PC-3 (cell line): Measurements from ENCODE around the gene DNAH5. TPM values are rescaled to one million over a fixed set of nuclear protein-coding genes. Genes with fewer than 3 reads are reported as not detected.

Source experiments
- ATAC-seq: fragments of 200-7000 bp; cut with Tn5 transposase; 2 replicates; pipeline ENCODE4 v1.9.1; 2020; ENCODE audit warnings: mild to moderate bottlenecking, moderate library complexity
- BruUV-seq: library from RNA; stranded (reverse); fragments of 400-500 nt; replicated peaks from 2 replicates; lab custom pipeline; 2021; lab: Mats Ljungman, UMichigan
- CTCF ChIA-PET: fragments of 300-600 bp; sonication (Branson Sonifier 250); formaldehyde crosslinking; loops from one replicate; lab custom pipeline; 2022; ENCODE audit warnings: antibody characterized with exemption; lab: Charles Lee
- POLR2A ChIA-PET: fragments of 300-600 bp; sonication (Branson Sonifier 250); formaldehyde crosslinking; loops from one replicate; lab custom pipeline; 2022; ENCODE audit warnings: antibody characterized with exemption; ENCODE audit not compliant: unreplicated experiment; lab: Charles Lee
- DNase-seq: peaks from one replicate; pipeline ENCODE4 v3.0.0-alpha.2; 2015
- H2AFZ ChIP-seq: fragments of 300-600 bp; sonication (generic); 2 replicates; pipeline ENCODE4 v1.6.0; 2016; ENCODE audit warnings: antibody characterized with exemption, low read length
- H3F3A ChIP-seq: fragments of 300-600 bp; sonication (generic); one replicate; pipeline ENCODE4 v1.6.0; 2017; ENCODE audit warnings: antibody characterized with exemption, low read length, control low read depth, mild to moderate bottlenecking; ENCODE audit not compliant: unreplicated experiment
- H3K27ac ChIP-seq: fragments of 300-600 bp; sonication (generic); 2 replicates; pipeline ENCODE4 v1.5.1; 2016; ENCODE audit warnings: mild to moderate bottlenecking, low read length
- H3K27me3 ChIP-seq: fragments of 300-600 bp; sonication (generic); 2 replicates; pipeline ENCODE4 v1.6.1; 2016; ENCODE audit warnings: low read length, mixed read lengths
- H3K36me3 ChIP-seq: fragments of 300-600 bp; sonication (generic); 2 replicates; pipeline ENCODE4 v1.6.1; 2016; ENCODE audit warnings: low read depth, mixed run types, low read length, mixed read lengths
- H3K4me1 ChIP-seq: fragments of 300-600 bp; sonication (generic); 2 replicates; pipeline ENCODE4 v1.5.1; 2016; ENCODE audit warnings: low read length; ENCODE audit not compliant: insufficient read depth
- H3K4me2 ChIP-seq: fragments of 300-600 bp; sonication (generic); 2 replicates; pipeline ENCODE4 v1.6.0; 2016; ENCODE audit warnings: low read length
- H3K4me3 ChIP-seq: fragments of 300-600 bp; sonication (generic); 2 replicates; pipeline ENCODE4 v1.5.1; 2016; ENCODE audit warnings: mild to moderate bottlenecking, low read length, mixed read lengths
- H3K79me2 ChIP-seq: fragments of 300-600 bp; sonication (generic); 2 replicates; pipeline ENCODE4 v1.6.1; 2017; ENCODE audit warnings: low read length, mixed read lengths
- H3K9ac ChIP-seq: fragments of 300-600 bp; sonication (generic); 2 replicates; pipeline ENCODE4 v1.6.0; 2016; ENCODE audit warnings: mild to moderate bottlenecking, low read length
- H3K9me2 ChIP-seq: fragments of 300-600 bp; sonication (generic); replicated peaks from 2 replicates; pipeline ENCODE4 v1.6.1; 2016; ENCODE audit warnings: mixed run types, low read length, mixed read lengths
- H3K9me3 ChIP-seq: fragments of 300-600 bp; sonication (generic); 2 replicates; pipeline ENCODE4 v1.6.1; 2016; ENCODE audit warnings: low read length, mixed read lengths
- H4K20me1 ChIP-seq: fragments of 300-600 bp; sonication (generic); 2 replicates; pipeline ENCODE4 v1.6.1; 2016; ENCODE audit warnings: low read length, mixed read lengths
- CTCF ChIP-seq: fragments of 300-600 bp; sonication (generic); conservative IDR thresholded peaks from 2 replicates; pipeline ENCODE4 v1.5.1; 2017; ENCODE audit warnings: antibody characterized with exemption, low read depth, mild to moderate bottlenecking, low read length
- EZH2 ChIP-seq: fragments of 300-600 bp; sonication (generic); IDR thresholded peaks from one replicate; pipeline ENCODE4 v1.6.1; 2017; ENCODE audit warnings: antibody characterized with exemption, mild to moderate bottlenecking, low read length; ENCODE audit not compliant: unreplicated experiment
- EZH2phosphoT487 ChIP-seq: fragments of 300-600 bp; sonication (generic); IDR thresholded peaks from 2 replicates; pipeline ENCODE4 v1.6.1; 2018; ENCODE audit warnings: mild to moderate bottlenecking, antibody characterized with exemption, low read length, borderline replicate concordance
- intact Hi-C: fragments of 100-400 bp; cut with micrococcal nuclease; formaldehyde crosslinking; loops from 2 replicates; pipeline ENCODE4 v1.9.0; 2023
- total RNA-seq: library from RNA; depleted of rRNA; stranded (reverse); fragments of >200 nt; gene quantifications from 2 replicates; pipeline ENCODE4 v1.2.3, GENCODE V29; 2014

Gene DNAH5
- total RNA-seq, 1 experiment from 2014 or later, result 3.5 TPM

- BruUV-seq, result no TSS peak
- no peak for ATAC-seq
- H3K4me3 ChIP-seq, result no peak overlapping the region
- no peak overlapping the region for H3K9ac ChIP-seq
- H2AFZ ChIP-seq, result no peak overlapping the region
- H3K4me1 ChIP-seq, result peaks cover 10% of the 10 kb centered on the region
- CTCF ChIA-PET, result no interaction called here
- no peaks in the 10 kb centered on the region for H3F3A ChIP-seq
- no peaks in the 10 kb centered on the region for H3K27me3 ChIP-seq
- H3K9me3 ChIP-seq, result no peaks in the 10 kb centered on the region
- H4K20me1 ChIP-seq, result no peaks in the 10 kb centered on the region
- TF ChIP-seq CTCF, result no peak
- no peak for TF ChIP-seq EZH2
- TF ChIP-seq EZH2phosphoT487, result no peak
- intact Hi-C loops, result no loop called here
- H3K9me2 ChIP-seq, result no peaks in the 10 kb centered on the region
- DNase-seq, result no peak
- POLR2A ChIA-PET, result no interaction called here
- H3K36me3 ChIP-seq, result no peaks in the 10 kb centered on the region
- no peaks in the 10 kb centered on the region for H3K79me2 ChIP-seq
- H3K27ac ChIP-seq, result no peak overlapping the region
- H3K4me2 ChIP-seq, result no peak overlapping the region
Observed at GRCh38 chr5:13673511-13673910, 271.0 kb downstream of the DNAH5 start.

GRCh38 chr5:13664377-13664776 is 280.1 kb downstream of the DNAH5 start:
- DNase-seq, result peak; percentile 96
- intact Hi-C loops, result loop anchor here (1.0 to 10.0 kb wide), 4 partner anchors 68 to 710 kb away; no protein-coding TSS in a partner anchor

More at GRCh38 chr5:13664377-13664776, 280.1 kb downstream of the DNAH5 start:
- CTCF ChIA-PET, result no interaction called here
- H2AFZ ChIP-seq, result peak overlapping the region; percentile 35
- BruUV-seq, result no TSS peak
- no peak overlapping the region for H3K4me3 ChIP-seq
- H3F3A ChIP-seq, result no peaks in the 10 kb centered on the region
- TF ChIP-seq EZH2phosphoT487, result no peak
- TF ChIP-seq EZH2, result no peak
- TF ChIP-seq CTCF, result no peak
- no peaks in the 10 kb centered on the region for H3K36me3 ChIP-seq
- H4K20me1 ChIP-seq, result no peaks in the 10 kb centered on the region
- POLR2A ChIA-PET, result no interaction called here
- no peaks in the 10 kb centered on the region for H3K79me2 ChIP-seq
- H3K9me2 ChIP-seq, result no peaks in the 10 kb centered on the region
- peak; percentile 93 for ATAC-seq
- no peaks in the 10 kb centered on the region for H3K9me3 ChIP-seq
- H3K27me3 ChIP-seq, result no peaks in the 10 kb centered on the region
- peak overlapping the region; percentile 8 for H3K4me2 ChIP-seq
- peak overlapping the region; percentile 85 for H3K27ac ChIP-seq
- H3K4me1 ChIP-seq, result peaks cover 28% of the 10 kb centered on the region
- peak overlapping the region; percentile 49 for H3K9ac ChIP-seq
